K562 (cell line): ENCODE measurements around the gene RTBDN. TPM values are rescaled to one million over a fixed set of nuclear protein-coding genes. Genes with fewer than 3 reads are reported as not detected.

Experiments
- ATAC-seq: fragments of 200-7000 bp; cut with Tn5 transposase; 3 replicates; pipeline ENCODE4 v1.9.1; 2020; ENCODE audit warnings: moderate library complexity
- BruUV-seq: library from RNA; stranded (reverse); fragments of 400-500 nt; replicated peaks from 2 replicates; lab custom pipeline; 2021; lab: Mats Ljungman, UMichigan
- CTCF ChIA-PET: fragments of 300-600 bp; formaldehyde crosslinking; extraction: SDS; loops from one replicate; lab custom pipeline; 2021; ENCODE audit warnings: low intra/inter-chr PET ratio; lab: Yijun Ruan, JAX
- POLR2A ChIA-PET: fragments of 300-600, 350-650 bp; sonication (Branson Sonifier 250); formaldehyde crosslinking; extraction: SDS; loops from one replicate; lab custom pipeline; 2021; ENCODE audit warnings: antibody characterized with exemption, inconsistent platforms; lab: Yijun Ruan, JAX
- DNase-seq, 4 experiments: peaks; one replicate each; pipeline versions ENCODE4 v3.0.0 to v3.0.0-alpha.2; 2011 to 2018; ENCODE audit warnings: low spot score in 3 of 4, mixed read lengths in 3 of 4; ENCODE audit errors: extremely low read depth in 1 of 4
- FAIRE-seq: peaks from 2 replicates; lab custom pipeline; 2011; peaks lifted over from hg19 to GRCh38; lab: Jason Lieb, UNC
- H2AFZ ChIP-seq: 2 replicates; pipeline ENCODE4 v1.6.0; 2011; ENCODE audit warnings: low read depth, low read length, control low read depth, inconsistent platforms
- H3K27ac ChIP-seq: fragments of 200-600 bp; 3 replicates; pipeline ENCODE4 v1.8.0; 2011; ENCODE audit warnings: low read depth, mild to moderate bottlenecking, control low read depth, inconsistent platforms, low read length, moderate library complexity, mixed read lengths; ENCODE audit errors: extremely low read depth
- H3K27me3 ChIP-seq, 2 experiments: fragments of 300-600 bp in 1 of 2; 2 replicates in 1 of 2; 3 replicates in 1 of 2; pipeline versions ENCODE4 v1.6.0 to v1.8.0; 2011; ENCODE audit warnings: inconsistent platforms in 2 of 2, low read length in 2 of 2, mild to moderate bottlenecking in 1 of 2, mixed read lengths in 1 of 2, moderate library complexity in 1 of 2; ENCODE audit not compliant: control insufficient read depth in 2 of 2, insufficient read depth in 2 of 2
- H3K36me3 ChIP-seq: fragments of 300-600 bp; 3 replicates; pipeline ENCODE4 v1.8.0; 2011; ENCODE audit warnings: mild to moderate bottlenecking, low read length, inconsistent platforms; ENCODE audit not compliant: control insufficient read depth, insufficient read depth
- H3K4me1 ChIP-seq, 2 experiments: fragments of 200-600 bp in 1 of 2; replicated peaks in 1 of 2; 2 replicates in 1 of 2; 3 replicates in 1 of 2; pipeline versions ENCODE4 v1.5.1 to v1.8.0; 2011; ENCODE audit warnings: inconsistent platforms in 2 of 2, low read length in 2 of 2, mild to moderate bottlenecking in 1 of 2, mixed read lengths in 1 of 2, moderate library complexity in 1 of 2; ENCODE audit not compliant: control insufficient read depth in 2 of 2, insufficient read depth in 2 of 2
- H3K4me2 ChIP-seq: 2 replicates; pipeline ENCODE4 v1.6.1; 2011; ENCODE audit warnings: low read length, control low read depth, inconsistent platforms, mixed read lengths; ENCODE audit not compliant: insufficient read depth
- H3K4me3 ChIP-seq: fragments of 200-600 bp; sonication (generic), shearing (Covaris generic); 2 replicates; pipeline ENCODE4 v1.5.1; 2016; ENCODE audit warnings: control low read depth, inconsistent platforms
- H3K79me2 ChIP-seq: fragments of 200-600 bp; 3 replicates; pipeline ENCODE4 v1.8.0; 2011; ENCODE audit warnings: low read length, inconsistent platforms; ENCODE audit not compliant: control insufficient read depth, insufficient read depth
- H3K9ac ChIP-seq, 2 experiments: 2 replicates each; pipeline versions ENCODE4 v1.6.0 to v1.6.1; 2011; ENCODE audit warnings: low read depth in 2 of 2, low read length in 2 of 2, control low read depth in 1 of 2, inconsistent platforms in 1 of 2, mild to moderate bottlenecking in 1 of 2, mixed read lengths in 1 of 2; ENCODE audit not compliant: insufficient read depth in 1 of 2
- H3K9me1 ChIP-seq: one replicate; pipeline ENCODE4 v1.6.0; 2011; ENCODE audit warnings: inconsistent platforms, mild to moderate bottlenecking, low read length, moderate library complexity; ENCODE audit not compliant: control insufficient read depth, insufficient read depth
- H3K9me3 ChIP-seq: replicated peaks from 2 replicates; pipeline ENCODE4 v1.5.1; 2011; ENCODE audit warnings: low read depth, low read length, inconsistent platforms; ENCODE audit not compliant: control insufficient read depth, insufficient read depth
- H4K20me1 ChIP-seq: replicated peaks from 2 replicates; pipeline ENCODE4 v1.6.1; 2011; ENCODE audit warnings: low read length, inconsistent platforms, mixed read lengths; ENCODE audit not compliant: control insufficient read depth, insufficient read depth
- FOXJ2 ChIP-seq: fragments of 200-800 bp; sonication (Bioruptor generic); IDR thresholded peaks from 2 replicates; pipeline ENCODE4 v1.6.1; 2016; ENCODE audit warnings: missing genetic modification characterization, missing compliant biosample characterization
- FOXJ3 ChIP-seq: sonication (generic); formaldehyde crosslinking; IDR thresholded peaks from 2 replicates; pipeline ENCODE4 v1.4.0; 2020; ENCODE audit warnings: mild to moderate bottlenecking, missing genetic modification reagents
- HNRNPH1 ChIP-seq: fragments of 200-400 bp; formaldehyde crosslinking; optimal IDR thresholded peaks from 2 replicates; pipeline ENCODE3; 2017; ENCODE audit warnings: low read depth, mild to moderate bottlenecking, low read length, moderate library complexity
- HOMEZ ChIP-seq: fragments of 250-450 bp; sonication (Bioruptor Pico); IDR thresholded peaks from 2 replicates; pipeline ENCODE4 v1.4.0; 2020; ENCODE audit warnings: mild to moderate bottlenecking, moderate library complexity
- MBD2 ChIP-seq: sonication (generic); IDR thresholded peaks from 2 replicates; pipeline ENCODE4 v1.6.1; 2016; ENCODE audit warnings: low read depth, borderline replicate concordance
- SMAD2 ChIP-seq: fragments of 150-350 bp; IDR thresholded peaks from 2 replicates; pipeline ENCODE4 v1.6.1; 2014; ENCODE audit warnings: low read depth, mild to moderate bottlenecking, low read length
- TCF3 ChIP-seq: sonication (generic); formaldehyde crosslinking; IDR thresholded peaks from 2 replicates; pipeline ENCODE4 v1.4.0; 2020; ENCODE audit warnings: mild to moderate bottlenecking, missing genetic modification reagents
- TSC22D4 ChIP-seq: fragments of 450-650 bp; IDR thresholded peaks from 2 replicates; pipeline ENCODE4 v1.6.1; 2016; ENCODE audit warnings: missing genetic modification characterization, missing biosample characterization, control low read depth
- ZBTB7A ChIP-seq: IDR thresholded peaks from 2 replicates; pipeline ENCODE4 v1.6.1; 2011; ENCODE audit warnings: low read depth, mild to moderate bottlenecking, low read length, moderate library complexity, borderline replicate concordance; ENCODE audit not compliant: control insufficient read depth
- ZBTB8A ChIP-seq: fragments of 450-650 bp; IDR thresholded peaks from 2 replicates; pipeline ENCODE4 v1.6.1; 2018; ENCODE audit warnings: mild to moderate bottlenecking, moderate library complexity; ENCODE audit not compliant: partially characterized antibody
- ZHX1 ChIP-seq: fragments of 150-350 bp; conservative IDR thresholded peaks from 2 replicates; pipeline ENCODE4 v1.6.1; 2014; ENCODE audit warnings: low read length
- ZNF121 ChIP-seq: sonication (generic); formaldehyde crosslinking; conservative IDR thresholded peaks from 2 replicates; pipeline ENCODE4 v1.8.0; 2022; ENCODE audit warnings: missing genetic modification reagents
- ZNF165 ChIP-seq: fragments of 250-450 bp; sonication (Bioruptor Pico); IDR thresholded peaks from 2 replicates; pipeline ENCODE4 v1.4.0; 2020; ENCODE audit warnings: borderline replicate concordance
- ZNF316 ChIP-seq: fragments of 450-650 bp; IDR thresholded peaks from 2 replicates; pipeline ENCODE4 v1.6.1; 2016
- ZNF77 ChIP-seq: fragments of 250-450 bp; sonication (Bioruptor Pico); IDR thresholded peaks from 2 replicates; pipeline ENCODE4 v1.5.0; 2020
- WGBS: fragments of 100-300 bp; shearing (Covaris generic); methylation state at CpG from one replicate; pipeline ENCODE4 v1.1.6; 2016; ENCODE audit warnings: low coverage, mixed read lengths; ENCODE audit not compliant: insufficient coverage; ENCODE audit errors: missing lambda C conversion rate; 5-methylcytosine and 5-hydroxymethylcytosine counted together
- in situ Hi-C: fragments of 300-500 bp; cut with MboI; formaldehyde crosslinking; loops from 4 replicates; pipeline ENCODE4 v1.15.0; 2018; ENCODE audit warnings: inconsistent platforms, mixed read lengths
- intact Hi-C: fragments of 100-400 bp; cut with micrococcal nuclease; formaldehyde crosslinking; loops from 2 replicates; pipeline ENCODE4 v1.14.2; 2022
- polyA plus RNA-seq, 8 experiments: library from polyadenylated mRNA; depleted of rRNA in 4 of 8; stranded (reverse) in 5 of 8; unstranded in 3 of 8; fragments of >200 nt; fragmentation: Nextera tagmentation in 2 of 8; fragmentation: Illumina TruSeq in 1 of 8; extraction: Ambion mirVana in 2 of 8; extraction: Trizol in 1 of 8; gene quantifications; 2 replicates each; pipeline versions ENCODE4 v1.2.1 to v1.2.3, GENCODE V29; 2011 to 2014; ENCODE audit warnings: inconsistent platforms in 1 of 8, missing spikeins in 1 of 8
- total RNA-seq, 7 experiments: library from RNA; depleted of rRNA in 6 of 7; stranded (reverse); fragments of >200 nt in 6 of 7; fragmentation: Illumina TruSeq in 2 of 7; extraction: Trizol in 2 of 7; gene quantifications; 2 replicates each; pipeline versions ENCODE4 v1.2.1 to v1.2.3, GENCODE V29; 2011 to 2021; ENCODE audit warnings: low replicate concordance in 1 of 7

Gene RTBDN
- total and polyA plus RNA-seq, 9 of the 15 experiments (the other 6 are each of a cell fraction or from before 2014, with no cell fraction given): 0.20 to 2.3 (median 0.72) TPM; not detected in 1

GRCh38 chr19:12799742-12800465 is 34.5 kb downstream of the RTBDN start:
- in situ Hi-C loops (loop anchor here (5.0 kb wide), 1 partner anchor 88 kb away; no protein-coding TSS in a partner anchor), intact Hi-C loops (loop anchor here (10.0 kb wide), 1 partner anchor 235 kb away; no protein-coding TSS in a partner anchor)
- ChIA-PET POLR2A (interaction anchor here (0.6 to 2.7 kb wide), 5 partner anchors 8 to 320 kb away, joined by 3 to 12 read pairs (median 3); partner anchors contain the start of gene JUNB), CTCF (interaction anchor here (0.6 kb wide), 1 partner anchor 56 kb away, joined by 3 read pairs; no protein-coding TSS in a partner anchor)
- Histone ChIP-seq H3K9me1 (no peaks in the 10 kb centered on the region), H3K4me3 (peak overlapping the region; percentile 76), H4K20me1 (no peaks in the 10 kb centered on the region), H3K9me3 (no peaks in the 10 kb centered on the region), H3K79me2 (peaks cover 30% of the 10 kb centered on the region), H3K9ac (peak overlapping the region; percentile 90 to 96; a peak in 3 of 4 replicates), H3K36me3 (peaks cover 33% of the 10 kb centered on the region; the same call in 2 of the 3 replicates), H3K27me3 (no peaks in the 10 kb centered on the region), H3K4me1 (peaks cover 35 to 57% of the 10 kb centered on the region in 2 experiments; a peak in 4 of 5 replicates), H3K27ac (peak overlapping the region; percentile 90; the same call in 2 of the 3 replicates), H2AFZ (no peak overlapping the region), H3K4me2 (peak overlapping the region; percentile 82)
- DNase-seq (peak in 2 of 4 experiments; percentile 9 to 56), ATAC-seq (no peak), FAIRE-seq (no peak)
- 57% methylated on average over 18 of the region's 18 CpGs for WGBS
- BruUV-seq: no TSS peak
- no peak for TF ChIP-seq FOXJ3
- TF ChIP-seq MBD2: no peak
- TF ChIP-seq ZNF121 (CRISPR knock-in tag): no peak
- no peak for TF ChIP-seq HOMEZ (CRISPR knock-in tag)
- TF ChIP-seq ZNF165 (CRISPR knock-in tag): no peak
- TF ChIP-seq ZNF77: no peak
- no peak for TF ChIP-seq ZBTB8A
- TF ChIP-seq HNRNPH1: no peak
- no peak for TF ChIP-seq TSC22D4 (tag)
- peak; percentile 27; the same call in 1 of the 2 replicates for TF ChIP-seq TCF3 (CRISPR knock-in tag)
- TF ChIP-seq ZHX1: no peak
- TF ChIP-seq ZNF316: no peak
- TF ChIP-seq FOXJ2: no peak
- TF ChIP-seq ZBTB7A: peak; percentile 17; the same call in 1 of the 2 replicates
- TF ChIP-seq SMAD2: no peak
